K562 treated with DMSO at 1 percent for 12 hours (cell line): Measurements from ENCODE around the gene GID8. TPM values are rescaled to one million over a fixed set of nuclear protein-coding genes. Genes with fewer than 3 reads are reported as not detected.

Experiments
- total RNA-seq: library from RNA; unstranded; fragments of 300-600 nt; gene quantifications from 2 replicates; pipeline ENCODE4 v1.2.3, GENCODE V29; 2022; ENCODE audit not compliant: insufficient read depth

Gene GID8
- 17.7 and 26.9 TPM in 2 replicates for total RNA-seq

DNA sequence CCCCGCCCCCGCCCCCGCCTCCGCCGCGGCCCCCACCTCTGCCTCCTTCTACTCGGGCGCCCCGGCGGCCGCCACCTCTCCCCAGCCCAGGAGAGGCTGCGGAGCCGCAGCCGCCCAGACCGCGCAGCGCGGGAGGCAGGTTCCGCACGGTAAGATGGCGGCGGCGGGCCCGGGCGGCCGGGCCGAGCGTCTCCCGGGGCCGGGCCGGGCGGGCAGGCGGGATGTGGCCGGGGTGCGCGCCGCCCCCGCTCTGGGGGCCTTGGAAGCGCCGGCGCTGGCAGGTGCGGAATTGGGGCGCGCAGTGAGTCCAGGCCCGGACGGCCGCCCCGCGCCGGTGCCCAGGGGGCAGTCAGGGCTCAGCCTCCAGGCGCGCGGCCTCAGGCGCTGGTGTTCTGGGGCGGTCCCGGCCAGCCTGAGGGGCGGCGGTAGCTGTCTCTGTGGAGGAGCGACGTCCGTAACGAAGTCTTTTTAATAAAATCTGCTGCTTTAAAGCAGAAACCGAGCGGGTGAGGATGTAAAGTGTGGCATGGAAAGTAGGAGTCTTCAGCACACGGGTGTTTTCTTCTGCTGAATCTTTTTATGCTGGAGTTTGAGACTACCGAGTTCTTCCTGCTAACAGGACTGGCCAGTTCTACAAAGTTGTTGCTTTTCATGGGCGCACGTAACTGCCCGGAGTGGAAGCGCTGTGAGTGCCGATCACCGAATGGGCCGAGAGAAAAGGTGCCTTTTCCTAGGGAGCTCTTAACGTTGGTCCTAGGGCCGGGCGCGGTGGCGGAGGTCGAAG is at the start of gene GID8:
Gene GID8 (plus strand): TSS at position 43 of the 784 bp plus-strand sequence. CDS start 3,356 bp downstream, outside the sequence.

DNA sequence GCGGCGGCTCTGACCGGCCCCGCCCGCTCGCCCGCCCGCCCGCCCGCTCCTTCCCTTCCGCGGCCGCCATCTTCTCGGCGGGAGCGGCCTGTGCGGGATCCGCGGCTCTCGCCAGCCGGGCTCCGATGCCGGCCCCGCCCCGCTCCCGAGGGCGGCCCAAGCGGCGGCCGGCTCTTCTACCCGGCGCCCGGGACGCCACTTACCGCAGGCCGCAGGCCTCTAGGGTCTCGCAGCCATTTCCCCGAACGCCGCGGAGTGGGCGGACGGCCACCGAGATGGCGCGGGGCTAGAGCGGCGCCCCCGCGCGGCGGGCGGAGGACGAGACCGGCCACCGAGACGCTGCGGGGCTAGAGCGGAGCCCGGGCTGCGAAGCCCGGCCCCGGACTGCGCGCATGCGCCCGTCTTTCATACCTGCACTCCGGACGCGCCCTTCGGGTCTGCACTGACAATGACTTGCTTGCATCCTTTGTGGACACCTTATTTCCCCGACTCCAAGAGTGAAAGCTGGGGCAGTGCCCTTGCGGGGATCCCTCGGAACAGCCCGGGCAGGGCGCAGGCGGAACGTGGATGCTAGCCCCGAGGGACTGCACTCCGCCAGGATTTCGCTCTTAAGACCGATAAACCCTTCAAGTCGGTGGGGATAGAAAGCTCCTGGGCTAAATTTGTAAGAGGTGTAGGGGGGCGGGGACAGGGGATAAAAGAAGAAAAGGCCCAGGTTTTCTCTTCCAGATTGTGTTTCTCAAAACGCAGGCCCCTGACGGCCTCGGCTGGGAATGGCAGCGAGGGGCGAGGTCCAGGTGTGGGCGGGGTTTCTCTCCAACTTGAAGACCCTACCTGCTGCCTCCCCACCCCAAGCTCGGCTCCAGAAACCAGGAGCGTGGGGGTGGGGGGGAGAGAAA is 11.5 kb upstream of the GID8 start, which contains the start of gene DIDO1:
Gene DIDO1 (minus strand): TSS at position 277 of the 899 bp plus-strand sequence.

DNA sequence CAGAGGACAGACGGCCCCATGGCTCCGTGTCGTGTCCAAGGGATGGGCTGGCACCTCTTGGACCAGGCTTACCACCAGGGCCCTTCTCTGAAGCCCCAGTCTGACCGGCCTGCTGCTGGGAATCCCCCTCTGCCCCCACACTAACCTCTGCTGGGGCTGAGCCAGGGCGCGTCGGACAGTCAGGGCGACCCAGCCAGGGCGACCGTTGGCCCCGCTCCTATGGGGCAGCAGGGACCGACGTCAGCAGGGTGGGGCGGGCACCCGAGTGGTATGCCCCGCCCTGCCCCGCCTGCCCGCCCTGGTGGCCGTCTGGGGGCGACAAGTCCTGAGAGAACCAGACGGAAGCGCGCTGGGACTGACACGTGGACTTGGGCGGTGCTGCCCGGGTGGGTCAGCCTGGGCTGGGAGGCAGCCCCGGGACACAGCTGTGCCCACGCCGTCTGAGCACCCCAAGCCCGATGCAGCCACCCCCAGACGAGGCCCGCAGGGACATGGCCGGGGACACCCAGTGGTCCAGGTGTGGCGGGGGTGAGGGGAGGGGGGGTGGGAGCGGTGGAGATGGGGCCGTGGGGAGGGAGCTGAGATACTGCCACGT is 14.5 kb downstream of the GID8 start, which contains the start of gene SLC17A9:
Gene SLC17A9 (plus strand): TSS at position 337 of the 595 bp plus-strand sequence. CDS start 122 bp downstream, at position 459.

Other genes starting within 250 kb of the GID8 start
- not detected in 2 replicates for gene NTSR1, start 229.3 kb upstream of the GID8 start, total RNA-seq
- gene MRGBP, start 141.7 kb upstream of the GID8 start, total RNA-seq, result 11.6 and 12.8 TPM in 2 replicates
- gene OGFR, start 133.3 kb upstream of the GID8 start, total RNA-seq, result 33.6 and 36.1 TPM in 2 replicates
- 1.5 and 2.5 TPM in 2 replicates for gene COL9A3, start 121.1 kb upstream of the GID8 start, total RNA-seq
- gene TCFL5, start 76.3 kb upstream of the GID8 start, total RNA-seq, result 7.8 and 14.2 TPM in 2 replicates
- gene DIDO1, start 11.6 kb upstream of the GID8 start, total RNA-seq, result 7.3 and 33.6 TPM in 2 replicates
- gene SLC17A9, start 14.6 kb downstream of the GID8 start, total RNA-seq, result not detected in 2 replicates
- gene BHLHE23, start 68.8 kb downstream of the GID8 start, total RNA-seq, result not detected in 2 replicates